GM21381 (cell line): Measurements from ENCODE around the gene CNOT8.
"Not testable (repeated sequence)": the region's sequence is repeated elsewhere in the genome, so short reads cannot be mapped to it uniquely, and the experiment has no call there.

Experiments
- ATAC-seq: cut with Tn5 transposase; IDR thresholded peaks from one replicate; pipeline ENCODE4 v1.9.1; 2021; ENCODE audit warnings: mild to moderate bottlenecking, moderate library complexity; ENCODE audit not compliant: unreplicated experiment

CNOT8 gene

DNA sequence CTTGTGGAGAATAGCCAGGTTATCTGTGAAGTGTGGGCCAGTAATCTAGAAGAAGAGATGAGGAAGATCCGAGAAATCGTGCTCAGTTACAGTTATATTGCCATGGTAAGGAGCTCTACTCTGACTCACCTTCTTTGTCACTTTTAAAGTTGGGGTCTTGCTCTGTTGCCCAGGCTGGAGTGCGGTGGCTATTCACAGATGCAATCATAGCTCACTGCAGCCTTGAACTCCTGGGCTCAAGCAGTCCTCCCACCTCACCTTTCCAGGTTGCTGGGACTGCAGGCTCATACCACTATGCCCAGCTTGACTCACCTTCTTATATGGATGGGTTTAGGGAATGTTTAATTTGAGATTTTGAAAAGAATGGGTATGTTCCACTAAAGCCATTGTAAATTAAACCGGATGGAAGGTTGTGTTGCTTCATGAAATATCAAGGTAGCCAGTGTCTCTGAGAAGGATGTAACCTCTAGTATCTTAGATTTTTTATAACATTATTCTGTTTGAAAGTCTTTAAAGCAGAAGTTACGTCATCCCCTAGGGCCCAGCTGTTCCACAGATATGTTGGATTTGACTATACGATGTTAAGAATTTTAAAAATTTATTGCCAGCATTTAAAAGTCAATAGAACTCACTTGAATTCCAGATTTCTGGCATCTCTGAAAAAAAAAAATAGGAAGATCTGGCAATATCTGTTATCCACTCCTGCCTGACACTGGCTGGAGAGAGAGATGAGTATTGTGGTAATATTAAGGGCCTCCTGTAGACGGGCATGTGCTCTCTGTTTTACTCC lies 5.1 kb downstream of the CNOT8 start:
- ATAC-seq: no peak

GRCh38 chr5:154865466-154866184 lies 7.2 kb downstream of the CNOT8 start:
- no peak for ATAC-seq

- no peak for ATAC-seq
These were observed 8.4 kb downstream of the CNOT8 start for GRCh38 chr5:154866841-154867240.

GRCh38 chr5:154868702-154869101 lies 10.3 kb downstream of the CNOT8 start:
- ATAC-seq: no peak

- ATAC-seq: no peak
These were observed 13.3 kb downstream of the CNOT8 start for GRCh38 chr5:154871734-154872133.

GRCh38 chr5:154873791-154874331 lies 15.4 kb downstream of the CNOT8 start:
- no peak for ATAC-seq

DNA sequence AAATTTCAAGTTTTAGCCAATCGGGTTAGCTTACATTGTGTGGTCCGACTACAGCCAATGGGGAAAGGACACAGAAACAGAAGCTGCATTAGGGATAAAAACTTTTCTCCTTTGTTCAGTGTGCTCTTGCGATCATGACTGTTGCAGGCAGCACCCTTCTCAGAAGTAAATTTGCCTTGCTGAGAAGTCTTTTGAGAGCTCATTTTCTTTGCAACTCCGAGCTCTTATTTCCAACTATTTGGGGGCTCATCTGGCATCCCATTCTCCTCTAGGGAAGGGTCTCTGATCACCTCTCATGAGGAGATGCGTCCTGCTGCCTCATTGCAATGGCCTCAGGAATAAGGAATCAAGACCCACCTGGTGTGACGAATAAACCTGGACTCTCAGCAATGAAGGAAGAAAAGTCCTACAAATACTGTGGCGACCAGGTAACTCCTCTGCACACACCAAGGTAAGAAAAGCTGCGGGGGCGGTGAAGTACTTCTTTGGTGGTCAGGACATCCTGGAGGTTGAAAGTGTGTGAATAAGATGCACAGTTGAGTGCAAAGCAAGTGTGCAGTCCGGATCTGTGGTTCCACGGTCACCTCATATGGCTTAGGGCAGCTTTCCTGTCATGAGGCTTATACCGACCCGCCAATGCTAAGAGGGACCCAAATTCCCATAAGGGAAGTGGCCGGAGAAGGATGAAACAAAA lies 20.4 kb downstream of the CNOT8 start:
- ATAC-seq: no peak

DNA sequence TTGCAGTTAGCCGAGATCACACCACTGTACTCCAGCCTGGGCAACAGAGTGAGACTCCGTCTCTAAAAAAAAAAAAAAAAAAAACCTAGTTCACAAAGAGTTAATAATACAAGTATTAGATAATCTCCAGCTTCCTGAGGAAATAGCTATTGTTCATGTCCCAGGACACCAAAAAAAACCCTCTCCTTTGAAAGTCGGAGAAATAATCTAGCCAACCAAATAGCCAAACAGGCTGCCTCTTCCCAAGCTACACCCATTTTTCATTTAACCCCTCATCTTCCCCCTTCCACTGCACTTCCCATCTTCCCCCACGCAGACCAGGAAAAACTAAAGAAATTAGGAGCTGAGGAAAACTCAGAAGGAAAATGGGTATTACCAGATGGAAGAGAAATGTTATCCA lies 23.6 kb downstream of the CNOT8 start:
- ATAC-seq: no peak

- no peak for ATAC-seq
These were observed 26.0 kb downstream of the CNOT8 start for GRCh38 chr5:154884424-154884823.

DNA sequence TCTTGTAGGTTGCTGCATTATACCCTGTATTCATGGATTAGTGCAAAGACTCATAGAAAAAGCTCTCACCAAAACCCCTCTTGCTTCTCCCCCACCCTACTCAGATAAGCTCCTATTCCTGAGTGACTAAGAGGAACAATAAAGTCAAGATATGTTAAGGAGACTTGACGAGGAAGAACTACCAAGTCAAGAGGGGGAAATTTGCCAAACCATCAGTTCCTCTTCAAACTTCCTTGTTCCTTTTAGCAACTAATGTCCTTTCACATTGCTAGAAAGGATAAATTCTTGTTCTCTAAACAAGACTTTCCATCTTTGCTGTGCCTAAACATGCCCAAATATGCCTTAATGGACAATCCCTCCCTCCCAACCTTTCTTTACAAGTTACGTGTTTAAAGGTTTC lies 27.0 kb downstream of the CNOT8 start:
- no peak for ATAC-seq

DNA sequence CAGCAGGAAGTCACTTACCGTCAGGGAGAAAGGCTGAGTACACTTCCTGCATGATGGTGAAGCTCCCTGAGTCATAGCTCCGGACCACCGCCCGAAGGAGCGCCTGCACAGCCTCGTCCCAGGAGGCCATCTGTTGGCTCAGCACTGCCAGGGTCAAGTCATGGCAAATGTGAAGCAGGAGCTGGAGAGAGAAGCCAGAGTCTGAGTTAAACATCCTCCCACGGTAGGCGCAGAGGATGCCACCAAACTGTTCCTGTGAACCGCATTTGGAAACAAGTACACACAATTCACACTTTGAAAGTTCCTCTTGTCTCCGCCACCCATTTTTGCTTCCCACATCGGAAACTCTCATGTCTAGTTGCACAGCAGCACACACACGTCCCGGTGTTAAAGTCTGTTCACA lies 33.9 kb downstream of the CNOT8 start:
- no peak for ATAC-seq

DNA sequence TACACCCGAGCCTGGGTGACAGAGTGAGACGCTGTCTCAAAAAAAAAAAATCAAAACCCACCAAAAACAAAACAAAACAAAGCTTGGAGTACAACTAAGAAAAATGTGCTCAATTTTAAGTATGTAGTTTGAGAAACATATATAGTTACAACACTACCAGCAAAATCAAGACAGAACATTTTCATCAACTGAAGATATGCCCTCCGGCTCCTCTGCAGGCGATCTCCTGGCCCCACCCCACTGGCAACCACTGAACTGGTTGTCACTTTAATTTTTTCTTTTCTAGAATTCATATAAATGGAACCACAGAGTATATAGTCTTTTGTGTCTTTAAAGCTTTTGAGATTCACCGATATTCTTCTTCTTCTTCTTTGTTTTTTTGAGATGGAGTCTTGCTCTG lies 35.0 kb downstream of the CNOT8 start:
- no peak for ATAC-seq

- ATAC-seq: no peak
These were observed 37.5 kb downstream of the CNOT8 start for GRCh38 chr5:154895606-154896561.

DNA sequence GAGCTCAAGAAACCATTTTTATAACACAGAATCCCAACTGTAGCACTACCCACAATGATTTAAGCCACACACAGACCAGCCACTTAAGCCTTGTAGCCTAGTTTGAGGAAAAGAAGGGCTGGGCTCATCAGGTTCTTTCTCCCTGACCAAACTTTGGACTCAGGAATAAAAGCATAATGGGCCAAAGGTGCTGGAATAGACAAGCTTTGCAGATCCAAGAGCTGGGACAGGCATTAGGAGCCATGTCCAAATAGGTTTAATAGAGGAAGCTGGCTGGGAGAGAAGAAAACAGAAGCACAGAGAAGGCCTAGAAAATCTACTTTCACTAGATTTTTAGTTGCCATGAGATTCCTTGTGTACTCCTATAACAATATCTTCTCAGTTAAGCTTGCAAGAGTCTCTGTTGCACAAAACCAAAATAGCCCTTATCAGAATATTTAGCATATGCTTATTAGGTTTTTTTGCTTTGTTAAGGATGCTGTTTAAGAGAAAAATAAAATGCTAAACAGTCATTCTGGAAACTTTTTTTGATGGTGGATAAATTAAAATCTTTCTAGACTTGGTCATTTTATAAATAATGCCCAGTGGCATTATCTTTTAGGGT lies 38.2 kb downstream of the CNOT8 start:
- ATAC-seq: no peak

DNA sequence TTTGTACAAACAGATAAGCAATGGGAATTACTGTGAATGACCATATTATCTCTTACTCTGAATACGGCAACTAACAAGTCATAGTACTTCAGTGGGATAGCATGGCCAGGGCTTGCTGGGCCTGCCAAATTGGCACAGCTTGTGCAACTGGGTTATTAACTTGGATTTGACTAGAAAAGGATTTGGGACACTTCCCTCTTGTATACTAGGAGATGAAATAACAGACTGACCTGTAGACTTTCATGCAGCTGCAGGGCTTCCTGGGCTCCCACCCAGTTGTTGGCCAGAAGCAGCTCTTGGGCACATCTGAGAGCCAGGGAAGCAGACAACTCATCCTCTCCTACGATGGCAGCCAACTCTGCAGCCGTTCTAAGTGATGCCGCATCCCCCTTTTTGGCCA lies 39.8 kb downstream of the CNOT8 start:
- no peak for ATAC-seq

DNA sequence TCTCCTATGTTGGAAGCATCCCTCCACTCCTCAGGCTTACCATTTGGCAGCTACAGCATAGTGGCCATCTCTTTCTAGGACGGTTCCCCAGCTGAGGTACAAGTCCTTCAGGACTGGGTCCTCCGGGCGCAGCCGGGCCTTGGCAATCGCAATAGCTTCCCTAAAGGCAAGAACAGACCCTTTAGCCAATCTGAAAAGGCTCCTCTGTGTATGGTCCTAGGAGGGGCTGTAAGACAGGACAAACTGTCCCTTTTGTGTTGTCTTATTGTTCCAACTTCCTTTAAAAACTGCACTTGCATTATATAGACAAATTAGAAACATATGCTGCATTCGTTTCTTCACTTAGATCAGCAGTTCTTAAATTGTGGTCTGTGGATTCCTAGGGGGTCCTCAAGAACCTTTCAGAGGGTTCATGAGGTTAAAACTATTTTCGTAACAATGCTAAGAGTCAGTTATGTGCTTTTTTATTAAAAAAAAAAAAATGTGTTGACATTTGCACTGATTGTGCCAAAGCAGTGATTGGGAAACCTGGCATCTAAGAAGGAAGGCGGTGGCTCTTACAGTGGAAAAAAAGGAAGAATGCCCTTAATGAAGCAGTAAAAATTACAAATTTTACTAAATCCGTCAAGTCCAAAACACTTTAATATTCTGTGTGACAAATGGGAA lies 40.9 kb downstream of the CNOT8 start:
- ATAC-seq: no peak

- ATAC-seq: no peak
These were observed 41.6 kb downstream of the CNOT8 start for GRCh38 chr5:154900066-154900465.

GRCh38 chr5:154901276-154901675 lies 42.8 kb downstream of the CNOT8 start:
- no peak for ATAC-seq

DNA sequence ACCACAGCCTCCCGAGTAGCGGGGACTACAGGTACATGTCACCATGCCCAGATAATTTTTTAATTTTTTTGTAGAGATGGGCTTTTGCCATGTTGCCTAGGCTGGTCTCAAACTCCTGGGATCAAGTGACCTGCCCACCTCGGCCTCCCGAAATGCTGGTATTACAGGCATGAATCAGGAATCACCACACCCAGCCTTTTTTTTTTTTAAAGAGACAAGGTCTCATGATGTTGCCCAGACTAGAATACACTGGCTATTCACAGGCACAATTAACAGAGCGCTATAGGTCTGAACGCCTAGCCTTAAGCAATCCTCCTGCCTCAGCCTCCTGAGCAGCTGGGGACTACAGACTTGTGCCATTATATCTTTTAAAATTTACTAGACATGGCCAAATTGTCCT lies 43.5 kb downstream of the CNOT8 start:
- ATAC-seq: no peak

GRCh38 chr5:154905601-154906000 lies 47.2 kb downstream of the CNOT8 start:
- not testable (repeated sequence) for ATAC-seq
